Activated naive CD8-positive, alpha-beta T cell (primary cell): ENCODE results near the gene STK40.

Source experiments
- H3K27ac Mint-ChIP-seq: one replicate; pipeline ENCODE4 v1.8.0; 2021; ENCODE audit warnings: mixed read lengths
- H3K27me3 Mint-ChIP-seq: one replicate; pipeline ENCODE4 v1.8.0; 2021; ENCODE audit warnings: mixed read lengths
- H3K36me3 Mint-ChIP-seq: one replicate; pipeline ENCODE4 v1.8.0; 2021; ENCODE audit warnings: mixed read lengths
- H3K4me1 Mint-ChIP-seq: one replicate; pipeline ENCODE4 v1.8.0; 2021; ENCODE audit warnings: low read depth, mixed read lengths
- H3K4me3 Mint-ChIP-seq: one replicate; pipeline ENCODE4 v1.8.0; 2021; ENCODE audit warnings: mild to moderate bottlenecking, mixed read lengths
- H3K9me3 Mint-ChIP-seq: one replicate; pipeline ENCODE4 v1.8.0; 2021; ENCODE audit warnings: low read depth, mixed read lengths

The STK40 gene

GRCh38 chr1:36406440-36406839 lies 20.7 kb upstream of the STK40 start:
- Mint-ChIP-seq H3K36me3 (no peaks in the 10 kb centered on the region), H3K4me3 (no peak overlapping the region), H3K9me3 (no peaks in the 10 kb centered on the region), H3K4me1 (peaks cover 5% of the 10 kb centered on the region), H3K27me3 (no peaks in the 10 kb centered on the region), H3K27ac (no peak overlapping the region)

- H3K27ac Mint-ChIP-seq, result no peak overlapping the region
- peaks cover 19% of the 10 kb centered on the region for H3K4me1 Mint-ChIP-seq
- H3K27me3 Mint-ChIP-seq, result no peaks in the 10 kb centered on the region
- H3K9me3 Mint-ChIP-seq, result no peaks in the 10 kb centered on the region
- no peaks in the 10 kb centered on the region for H3K36me3 Mint-ChIP-seq
- no peak overlapping the region for H3K4me3 Mint-ChIP-seq
Observed at GRCh38 chr1:36402504-36402890, 16.8 kb upstream of the STK40 start.

- H3K27ac Mint-ChIP-seq, result no peak overlapping the region
- H3K4me1 Mint-ChIP-seq, result peaks cover 24% of the 10 kb centered on the region
- peak overlapping the region; percentile 42 for H3K4me3 Mint-ChIP-seq
- no peaks in the 10 kb centered on the region for H3K27me3 Mint-ChIP-seq
- H3K9me3 Mint-ChIP-seq, result no peaks in the 10 kb centered on the region
- H3K36me3 Mint-ChIP-seq, result peaks cover 3% of the 10 kb centered on the region
Observed at GRCh38 chr1:36401602-36402503, 16.1 kb upstream of the STK40 start.

GRCh38 chr1:36400825-36401601 lies 15.3 kb upstream of the STK40 start:
- peak overlapping the region; percentile 42 for H3K4me3 Mint-ChIP-seq
- peak overlapping the region; percentile 73 for H3K27ac Mint-ChIP-seq
- no peaks in the 10 kb centered on the region for H3K27me3 Mint-ChIP-seq
- H3K36me3 Mint-ChIP-seq, result peaks cover 5% of the 10 kb centered on the region
- H3K9me3 Mint-ChIP-seq, result no peaks in the 10 kb centered on the region
- peaks cover 30% of the 10 kb centered on the region for H3K4me1 Mint-ChIP-seq

- peaks cover 5% of the 10 kb centered on the region for H3K36me3 Mint-ChIP-seq
- H3K27ac Mint-ChIP-seq, result peak overlapping the region; percentile 54
- H3K4me1 Mint-ChIP-seq, result peaks cover 31% of the 10 kb centered on the region
- no peaks in the 10 kb centered on the region for H3K27me3 Mint-ChIP-seq
- H3K4me3 Mint-ChIP-seq, result no peak overlapping the region
- no peaks in the 10 kb centered on the region for H3K9me3 Mint-ChIP-seq
Observed at GRCh38 chr1:36400514-36400824, 14.7 kb upstream of the STK40 start.

- Mint-ChIP-seq H3K36me3 (peaks cover 5% of the 10 kb centered on the region), H3K4me3 (peak overlapping the region; percentile 98), H3K27ac (peak overlapping the region; percentile 99), H3K9me3 (no peaks in the 10 kb centered on the region), H3K4me1 (peaks cover 35% of the 10 kb centered on the region), H3K27me3 (no peaks in the 10 kb centered on the region)
Observed at GRCh38 chr1:36398370-36398977, 12.8 kb upstream of the STK40 start.

- Mint-ChIP-seq H3K9me3 (no peaks in the 10 kb centered on the region), H3K4me3 (peak within 1 kb of the TSS; percentile 98), H3K27ac (peak within 1 kb of the TSS; percentile 99), H3K36me3 (peaks cover 10% of the 10 kb centered on the region), H3K4me1 (peaks cover 37% of the 10 kb centered on the region), H3K27me3 (no peaks in the 10 kb centered on the region)
Observed at GRCh38 chr1:36397378-36398230, 11.9 kb upstream of the STK40 start, which contains the start of gene LSM10. Gene LSM10, minus strand, starts transcription at chr1:36397908. Its CDS starts 3,779 bp downstream, at chr1:36394129.

- Mint-ChIP-seq H3K36me3 (peaks cover 12% of the 10 kb centered on the region), H3K27me3 (no peaks in the 10 kb centered on the region), H3K4me1 (peaks cover 36% of the 10 kb centered on the region), H3K27ac (peak overlapping the region; percentile 99), H3K4me3 (peak overlapping the region; percentile 98), H3K9me3 (no peaks in the 10 kb centered on the region)
Observed at GRCh38 chr1:36397083-36397377, 11.3 kb upstream of the STK40 start.

- Mint-ChIP-seq H3K36me3 (peaks cover 12% of the 10 kb centered on the region), H3K27ac (peak overlapping the region; percentile 99), H3K4me1 (peaks cover 34% of the 10 kb centered on the region), H3K4me3 (peak overlapping the region; percentile 98), H3K9me3 (no peaks in the 10 kb centered on the region), H3K27me3 (no peaks in the 10 kb centered on the region)
Observed at GRCh38 chr1:36396359-36396758, 10.6 kb upstream of the STK40 start.

- Mint-ChIP-seq H3K4me3 (no peak overlapping the region), H3K4me1 (peaks cover 32% of the 10 kb centered on the region), H3K27ac (no peak overlapping the region), H3K36me3 (peaks cover 17% of the 10 kb centered on the region), H3K9me3 (no peaks in the 10 kb centered on the region), H3K27me3 (no peaks in the 10 kb centered on the region)
Observed at GRCh38 chr1:36393686-36394085, 8.0 kb upstream of the STK40 start.

- H3K9me3 Mint-ChIP-seq, result no peaks in the 10 kb centered on the region
- peaks cover 29% of the 10 kb centered on the region for H3K4me1 Mint-ChIP-seq
- peaks cover 17% of the 10 kb centered on the region for H3K36me3 Mint-ChIP-seq
- no peak overlapping the region for H3K4me3 Mint-ChIP-seq
- H3K27me3 Mint-ChIP-seq, result no peaks in the 10 kb centered on the region
- H3K27ac Mint-ChIP-seq, result no peak overlapping the region
Observed at GRCh38 chr1:36392836-36393235, 7.1 kb upstream of the STK40 start.

- H3K4me3 Mint-ChIP-seq, result no peak overlapping the region
- H3K27me3 Mint-ChIP-seq, result no peaks in the 10 kb centered on the region
- peaks cover 33% of the 10 kb centered on the region for H3K4me1 Mint-ChIP-seq
- peaks cover 13% of the 10 kb centered on the region for H3K36me3 Mint-ChIP-seq
- H3K9me3 Mint-ChIP-seq, result no peaks in the 10 kb centered on the region
- H3K27ac Mint-ChIP-seq, result no peak overlapping the region
Observed at GRCh38 chr1:36391271-36391670, 5.5 kb upstream of the STK40 start.

GRCh38 chr1:36390411-36390810 lies 4.7 kb upstream of the STK40 start:
- Mint-ChIP-seq H3K27ac (no peak overlapping the region), H3K4me1 (peaks cover 32% of the 10 kb centered on the region)

GRCh38 chr1:36389999-36390398 lies 4.3 kb upstream of the STK40 start:
- no peaks in the 10 kb centered on the region for H3K9me3 Mint-ChIP-seq
- H3K4me3 Mint-ChIP-seq, result no peak overlapping the region
- no peaks in the 10 kb centered on the region for H3K27me3 Mint-ChIP-seq
- peaks cover 12% of the 10 kb centered on the region for H3K36me3 Mint-ChIP-seq
- H3K4me1 Mint-ChIP-seq, result peaks cover 31% of the 10 kb centered on the region
- no peak overlapping the region for H3K27ac Mint-ChIP-seq

More at GRCh38 chr1:36390411-36390810, 4.7 kb upstream of the STK40 start:
- Mint-ChIP-seq H3K27me3 (no peaks in the 10 kb centered on the region), H3K4me3 (no peak overlapping the region), H3K9me3 (no peaks in the 10 kb centered on the region), H3K36me3 (peaks cover 12% of the 10 kb centered on the region)
